Hepatocyte (in vitro differentiated cells): Measurements from ENCODE around the gene GRIK2. TPM values are rescaled to one million over a fixed set of nuclear protein-coding genes. Genes with fewer than 3 reads are reported as not detected.

ENCODE experiments used
- DNase-seq: peaks from one replicate; pipeline ENCODE4 v3.0.0-alpha.2; 2016; ENCODE audit warnings: low spot score
- H2AFZ ChIP-seq: fragments of 200-600 bp; sonication (generic); 2 replicates; pipeline ENCODE4 v1.6.0; 2016; ENCODE audit warnings: antibody characterized with exemption, mild to moderate bottlenecking
- H3K27ac ChIP-seq: fragments of 200-600 bp; sonication (generic); 2 replicates; pipeline ENCODE4 v1.5.1; 2016; ENCODE audit warnings: mild to moderate bottlenecking
- H3K27me3 ChIP-seq: fragments of 200-600 bp; sonication (generic); 2 replicates; pipeline ENCODE4 v1.6.1; 2016
- H3K36me3 ChIP-seq: fragments of 200-600 bp; sonication (generic); replicated peaks from 2 replicates; pipeline ENCODE4 v1.5.1; 2016; ENCODE audit warnings: low read depth; ENCODE audit not compliant: insufficient read depth
- H3K4me1 ChIP-seq: fragments of 200-600 bp; sonication (generic); 2 replicates; pipeline ENCODE4 v1.5.1; 2016; ENCODE audit warnings: mild to moderate bottlenecking, moderate library complexity; ENCODE audit not compliant: insufficient read depth
- H3K4me2 ChIP-seq: fragments of 200-600 bp; sonication (generic); 2 replicates; pipeline ENCODE4 v1.6.0; 2016
- H3K4me3 ChIP-seq: fragments of 200-600 bp; sonication (generic); 2 replicates; pipeline ENCODE4 v1.5.1; 2016; ENCODE audit warnings: mild to moderate bottlenecking
- H3K79me2 ChIP-seq: fragments of 200-600 bp; sonication (generic); 2 replicates; pipeline ENCODE4 v1.6.0; 2017; ENCODE audit warnings: mild to moderate bottlenecking
- H3K9me2 ChIP-seq: fragments of 200-600 bp; sonication (generic); replicated peaks from 2 replicates; pipeline ENCODE4 v1.6.0; 2017; ENCODE audit warnings: mild to moderate bottlenecking; ENCODE audit not compliant: insufficient read depth
- H3K9me3 ChIP-seq: fragments of 200-600 bp; sonication (generic); 2 replicates; pipeline ENCODE4 v1.5.1; 2016; ENCODE audit warnings: low read depth, mild to moderate bottlenecking
- H4K20me1 ChIP-seq: fragments of 200-600 bp; sonication (generic); 2 replicates; pipeline ENCODE4 v1.6.0; 2016; ENCODE audit warnings: mild to moderate bottlenecking; ENCODE audit not compliant: insufficient read depth, poor library complexity, severe bottlenecking
- EZH2 ChIP-seq: fragments of 200-600 bp; sonication (generic); IDR thresholded peaks from 2 replicates; pipeline ENCODE4 v1.6.1; 2016; ENCODE audit warnings: antibody characterized with exemption, mild to moderate bottlenecking, borderline replicate concordance
- EZH2phosphoT487 ChIP-seq: fragments of 200-600 bp; sonication (generic); IDR thresholded peaks from one replicate; pipeline ENCODE4 v1.6.1; 2018; ENCODE audit warnings: antibody characterized with exemption, mild to moderate bottlenecking, low read depth, moderate library complexity; ENCODE audit not compliant: unreplicated experiment, severe bottlenecking
- WGBS: methylation state at CpG from one replicate; pipeline ENCODE4 v1.1.6; 2016; ENCODE audit warnings: low lambda C conversion rate; ENCODE audit errors: missing lambda C conversion rate; 5-methylcytosine and 5-hydroxymethylcytosine counted together
- polyA plus RNA-seq: library from polyadenylated mRNA; unstranded; fragments of >200 nt; fragmentation: Nextera tagmentation; extraction: Ambion mirVana; gene quantifications from 2 replicates; pipeline ENCODE4 v1.2.1, GENCODE V29; 2016
- total RNA-seq: library from RNA; depleted of rRNA; stranded (reverse); fragments of >200 nt; gene quantifications from 2 replicates; pipeline ENCODE4 v1.2.3, GENCODE V29; 2014
- TF ChIP-seq, protein P1 (sequence below): fragments of 200-600 bp; sonication (generic); IDR thresholded peaks from 2 replicates; pipeline ENCODE4 v1.5.1; 2016; ENCODE audit warnings: antibody characterized with exemption, mild to moderate bottlenecking; ENCODE audit not compliant: poor library complexity

Gene GRIK2
- total and polyA plus RNA-seq, 2 experiments from 2014 or later = 5.8 to 6.2 TPM

DNA sequence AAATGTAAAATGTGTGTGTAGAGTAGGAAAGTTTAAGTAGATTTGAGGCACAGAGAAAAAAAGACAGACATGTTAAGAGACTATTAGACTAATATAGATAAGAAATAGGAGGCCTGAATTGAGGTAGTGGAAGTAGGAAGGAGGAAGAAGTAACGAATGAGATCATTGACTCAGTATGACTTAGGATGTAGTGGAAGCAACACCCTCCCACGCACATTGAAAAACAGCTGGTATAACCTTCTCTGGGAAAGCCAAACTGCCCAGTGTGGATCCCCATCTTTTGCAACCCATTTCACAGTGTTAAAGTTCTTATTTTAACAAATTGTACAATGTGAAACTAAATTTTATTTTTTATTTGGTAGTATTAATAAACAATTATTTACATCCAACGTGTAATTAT is 89.1 kb downstream of the GRIK2 start:
- Histone ChIP-seq H3K27me3 (no peaks in the 10 kb centered on the region), H3K27ac (no peak overlapping the region), H3K4me2 (no peak overlapping the region), H4K20me1 (no peaks in the 10 kb centered on the region), H3K36me3 (no peaks in the 10 kb centered on the region), H3K4me3 (no peak overlapping the region), H2AFZ (no peak overlapping the region), H3K9me3 (no peaks in the 10 kb centered on the region), H3K79me2 (no peaks in the 10 kb centered on the region), H3K9me2 (no peaks in the 10 kb centered on the region), H3K4me1 (no peaks in the 10 kb centered on the region)
- no peak for DNase-seq
- 91% methylated on average over 3 of the region's 3 CpGs for WGBS
- TF ChIP-seq EZH2phosphoT487 = no peak
- no peak for TF ChIP-seq EZH2
- TF ChIP-seq, protein P1, sequence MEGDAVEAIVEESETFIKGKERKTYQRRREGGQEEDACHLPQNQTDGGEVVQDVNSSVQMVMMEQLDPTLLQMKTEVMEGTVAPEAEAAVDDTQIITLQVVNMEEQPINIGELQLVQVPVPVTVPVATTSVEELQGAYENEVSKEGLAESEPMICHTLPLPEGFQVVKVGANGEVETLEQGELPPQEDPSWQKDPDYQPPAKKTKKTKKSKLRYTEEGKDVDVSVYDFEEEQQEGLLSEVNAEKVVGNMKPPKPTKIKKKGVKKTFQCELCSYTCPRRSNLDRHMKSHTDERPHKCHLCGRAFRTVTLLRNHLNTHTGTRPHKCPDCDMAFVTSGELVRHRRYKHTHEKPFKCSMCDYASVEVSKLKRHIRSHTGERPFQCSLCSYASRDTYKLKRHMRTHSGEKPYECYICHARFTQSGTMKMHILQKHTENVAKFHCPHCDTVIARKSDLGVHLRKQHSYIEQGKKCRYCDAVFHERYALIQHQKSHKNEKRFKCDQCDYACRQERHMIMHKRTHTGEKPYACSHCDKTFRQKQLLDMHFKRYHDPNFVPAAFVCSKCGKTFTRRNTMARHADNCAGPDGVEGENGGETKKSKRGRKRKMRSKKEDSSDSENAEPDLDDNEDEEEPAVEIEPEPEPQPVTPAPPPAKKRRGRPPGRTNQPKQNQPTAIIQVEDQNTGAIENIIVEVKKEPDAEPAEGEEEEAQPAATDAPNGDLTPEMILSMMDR = no peak

DNA sequence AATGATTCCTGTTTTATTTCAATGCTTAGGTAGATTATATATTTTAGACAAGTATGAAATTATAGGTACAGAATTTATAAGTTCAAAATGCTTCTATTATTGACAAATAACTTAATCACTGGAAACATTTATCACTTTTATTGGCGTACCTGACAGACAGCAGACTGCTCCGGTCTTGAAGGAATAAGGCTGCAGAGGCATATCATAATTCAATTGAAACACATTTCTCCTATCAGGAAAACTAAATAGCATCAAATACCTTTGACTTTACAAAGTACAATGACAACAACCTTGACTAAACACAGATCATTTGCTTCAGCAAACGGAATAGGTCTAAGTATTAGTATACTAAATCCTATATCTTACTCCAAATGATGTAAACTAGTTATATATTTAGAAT is 91.3 kb downstream of the GRIK2 start:
- Histone ChIP-seq H2AFZ (no peak overlapping the region), H3K4me3 (no peak overlapping the region), H3K27ac (no peak overlapping the region), H3K27me3 (no peaks in the 10 kb centered on the region), H3K4me1 (no peaks in the 10 kb centered on the region), H3K79me2 (no peaks in the 10 kb centered on the region), H3K4me2 (no peak overlapping the region), H3K9me2 (no peaks in the 10 kb centered on the region), H3K36me3 (no peaks in the 10 kb centered on the region), H3K9me3 (no peaks in the 10 kb centered on the region), H4K20me1 (no peaks in the 10 kb centered on the region)
- DNase-seq = no peak
- 73% methylated on average over 3 of the region's 3 CpGs for WGBS
- TF ChIP-seq, protein P1 = no peak
- no peak for TF ChIP-seq EZH2phosphoT487
- no peak for TF ChIP-seq EZH2

DNA sequence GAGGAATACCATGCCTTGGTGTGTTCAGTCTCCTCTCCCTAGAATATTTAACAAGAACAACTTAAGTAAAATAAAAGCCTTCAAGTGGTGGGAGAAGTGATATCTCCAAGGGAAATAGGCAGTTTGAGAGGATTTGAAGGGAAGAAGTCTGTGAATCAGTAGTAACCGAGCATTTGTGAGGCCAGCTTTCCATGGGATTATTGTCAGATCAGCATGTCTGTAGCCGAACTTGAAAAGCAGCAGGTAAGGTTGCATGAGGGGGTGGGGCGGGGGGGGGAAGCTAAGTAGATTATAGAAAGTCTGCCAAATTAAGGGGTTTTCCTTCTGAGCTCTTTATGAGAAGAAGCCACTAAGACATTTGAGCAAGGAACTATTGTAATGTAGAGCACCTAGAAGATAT is 92.6 kb downstream of the GRIK2 start:
- Histone ChIP-seq H2AFZ (no peak overlapping the region), H4K20me1 (no peaks in the 10 kb centered on the region), H3K4me1 (no peaks in the 10 kb centered on the region), H3K9me2 (no peaks in the 10 kb centered on the region), H3K4me3 (no peak overlapping the region), H3K9me3 (no peaks in the 10 kb centered on the region), H3K36me3 (no peaks in the 10 kb centered on the region), H3K79me2 (no peaks in the 10 kb centered on the region), H3K27me3 (no peaks in the 10 kb centered on the region), H3K4me2 (no peak overlapping the region), H3K27ac (no peak overlapping the region)
- WGBS = 43% methylated on average over 3 of the region's 3 CpGs
- no peak for TF ChIP-seq EZH2
- TF ChIP-seq, protein P1 = no peak
- TF ChIP-seq EZH2phosphoT487 = no peak
- DNase-seq = no peak

DNA sequence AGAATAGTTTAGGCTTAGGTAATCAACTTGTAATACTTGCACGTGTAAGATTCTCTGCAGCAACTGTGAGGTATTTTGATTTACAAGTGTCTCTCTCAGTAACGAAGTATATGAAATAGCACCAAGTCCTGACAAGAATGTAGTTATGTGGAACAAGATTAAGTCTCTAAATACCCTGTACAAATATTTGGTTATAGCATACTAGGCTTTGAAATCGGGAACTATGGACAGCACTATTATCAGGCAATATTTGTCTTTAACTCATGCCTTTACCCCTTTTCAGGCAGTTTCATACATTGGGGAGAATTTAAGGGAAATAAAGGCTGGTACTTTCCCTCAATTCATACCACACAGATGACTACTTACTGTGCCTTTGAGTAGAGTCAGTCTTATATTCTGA is 93.2 kb downstream of the GRIK2 start:
- TF ChIP-seq, protein P1 = no peak
- TF ChIP-seq EZH2 = no peak
- TF ChIP-seq EZH2phosphoT487 = no peak
- Histone ChIP-seq H3K9me2 (no peaks in the 10 kb centered on the region), H3K79me2 (no peaks in the 10 kb centered on the region), H4K20me1 (no peaks in the 10 kb centered on the region), H3K27ac (no peak overlapping the region), H2AFZ (no peak overlapping the region), H3K36me3 (no peaks in the 10 kb centered on the region), H3K4me2 (no peak overlapping the region), H3K9me3 (no peaks in the 10 kb centered on the region), H3K27me3 (no peaks in the 10 kb centered on the region), H3K4me1 (no peaks in the 10 kb centered on the region), H3K4me3 (no peak overlapping the region)
- no peak for DNase-seq
- WGBS = 52% methylated on average over 3 of the region's 3 CpGs
